ENCODE results near the gene KRT79. TPM values are rescaled to one million over a fixed set of nuclear protein-coding genes. Genes with fewer than 3 reads are reported as not detected.

Gene KRT79
- total and polyA plus RNA-seq, 8 donors: 0.09 TPM; not detected in 7

DNA sequence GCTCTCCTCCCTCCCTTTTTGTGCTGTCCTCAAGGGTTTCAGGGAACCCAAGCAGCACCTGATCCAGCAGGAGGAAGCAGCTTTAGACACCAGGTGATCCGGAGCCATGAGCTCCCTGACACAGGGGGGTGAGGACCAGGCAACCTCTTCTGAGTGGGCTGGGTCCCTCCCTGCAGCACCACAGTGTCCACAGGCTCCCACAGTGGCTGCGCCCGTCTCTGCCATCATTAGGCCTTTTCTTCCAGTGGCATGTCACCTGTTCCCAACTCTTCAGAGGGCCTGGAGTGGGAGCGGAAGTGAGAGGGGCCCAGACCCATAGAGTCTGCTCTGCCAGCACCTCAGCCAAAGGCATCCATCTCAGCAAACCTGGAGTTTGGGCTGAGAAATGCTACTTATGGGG, 56.5 kb downstream of the KRT79 start:
- DNase-seq (no peak), FAIRE-seq (no peak), ATAC-seq (no peak)
- Histone ChIP-seq H3K27ac (no peak overlapping the region), H3K9me3 (no peaks in the 10 kb centered on the region), H3K4me3 (no peak overlapping the region), H3K36me3 (no peaks in the 10 kb centered on the region), H3K27me3 (no peaks in the 10 kb centered on the region), H3K4me1 (no peaks in the 10 kb centered on the region)
- TF ChIP-seq, protein P1, sequence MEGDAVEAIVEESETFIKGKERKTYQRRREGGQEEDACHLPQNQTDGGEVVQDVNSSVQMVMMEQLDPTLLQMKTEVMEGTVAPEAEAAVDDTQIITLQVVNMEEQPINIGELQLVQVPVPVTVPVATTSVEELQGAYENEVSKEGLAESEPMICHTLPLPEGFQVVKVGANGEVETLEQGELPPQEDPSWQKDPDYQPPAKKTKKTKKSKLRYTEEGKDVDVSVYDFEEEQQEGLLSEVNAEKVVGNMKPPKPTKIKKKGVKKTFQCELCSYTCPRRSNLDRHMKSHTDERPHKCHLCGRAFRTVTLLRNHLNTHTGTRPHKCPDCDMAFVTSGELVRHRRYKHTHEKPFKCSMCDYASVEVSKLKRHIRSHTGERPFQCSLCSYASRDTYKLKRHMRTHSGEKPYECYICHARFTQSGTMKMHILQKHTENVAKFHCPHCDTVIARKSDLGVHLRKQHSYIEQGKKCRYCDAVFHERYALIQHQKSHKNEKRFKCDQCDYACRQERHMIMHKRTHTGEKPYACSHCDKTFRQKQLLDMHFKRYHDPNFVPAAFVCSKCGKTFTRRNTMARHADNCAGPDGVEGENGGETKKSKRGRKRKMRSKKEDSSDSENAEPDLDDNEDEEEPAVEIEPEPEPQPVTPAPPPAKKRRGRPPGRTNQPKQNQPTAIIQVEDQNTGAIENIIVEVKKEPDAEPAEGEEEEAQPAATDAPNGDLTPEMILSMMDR (IDR thresholded peaks at IDR 0.05): no peak
- 77 to 84% methylated on average over 4 of the region's 4 CpGs for WGBS, 2 donors
- intact Hi-C loops (cut with DNase I): no loop called here

DNA sequence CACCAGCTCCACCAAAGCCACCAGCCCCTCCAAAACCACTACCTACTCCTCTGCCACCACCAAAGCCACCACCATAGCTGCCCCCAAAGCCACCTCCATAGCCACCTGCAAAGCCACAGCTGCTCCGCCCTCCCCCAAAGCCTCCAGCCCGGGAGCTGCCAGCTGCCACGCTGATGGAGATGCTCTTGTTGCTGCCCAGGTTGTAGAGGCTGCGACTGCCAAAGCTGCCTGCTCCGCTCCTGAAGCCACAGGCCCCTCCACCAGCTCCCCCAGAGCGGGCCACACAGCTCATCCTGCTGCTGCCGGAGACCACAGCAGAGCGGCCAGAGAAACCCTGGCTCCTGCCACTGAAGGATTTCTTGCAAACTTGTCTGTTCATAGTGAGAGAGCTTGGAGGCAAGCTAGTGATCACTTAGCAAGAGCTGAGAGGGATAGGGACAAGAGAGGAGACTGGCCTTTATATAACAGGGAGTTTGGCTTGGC, 57.2 kb downstream of the KRT79 start, which contains the start of gene KRT76:
TSS of gene KRT76 (minus strand) at position 433 of the 483 bp plus-strand sequence. CDS start at position 379, 54 bp downstream.
- TF ChIP-seq, protein P1 (IDR thresholded peaks at IDR 0.05): no peak
- Histone ChIP-seq H3K27me3 (no peaks in the 10 kb centered on the region), H3K27ac (no peak within 1 kb of the TSS), H3K4me3 (no peak within 1 kb of the TSS), H3K36me3 (no peaks in the 10 kb centered on the region), H3K4me1 (no peaks in the 10 kb centered on the region), H3K9me3 (no peaks in the 10 kb centered on the region)
- WGBS, 2 donors: 77 to 84% methylated on average over 8 of the region's 8 CpGs
- ATAC-seq (no peak), DNase-seq (no peak), FAIRE-seq (no peak)
- intact Hi-C loops (cut with DNase I): no loop called here

DNA sequence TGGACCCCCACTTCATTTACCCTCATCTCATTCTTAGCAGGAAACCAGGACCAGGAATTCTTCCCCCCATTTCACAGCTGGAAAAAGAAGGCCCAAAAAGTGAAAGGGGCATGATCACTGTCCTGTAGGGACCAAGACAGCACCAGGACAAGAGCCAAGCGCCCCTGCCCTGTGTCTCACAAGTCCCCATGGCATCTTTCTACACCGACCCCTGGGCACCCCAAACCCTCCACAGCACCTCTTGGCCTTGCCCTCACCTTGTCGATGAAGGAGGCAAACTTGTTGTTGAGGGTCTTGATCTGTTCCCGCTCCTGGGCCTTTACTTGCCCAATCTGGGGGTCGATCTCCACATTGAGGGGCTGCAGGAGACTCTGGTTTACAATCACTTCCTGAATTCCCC, 57.7 kb downstream of the KRT79 start:
- FAIRE-seq (no peak), ATAC-seq (no peak), DNase-seq (no peak)
- H3K36me3 ChIP-seq: no peaks in the 10 kb centered on the region
- 77 to 85% methylated on average over 5 of the region's 5 CpGs for WGBS, 2 donors
- H3K9me3 ChIP-seq: no peaks in the 10 kb centered on the region
- no peaks in the 10 kb centered on the region for H3K4me1 ChIP-seq
- H3K27me3 ChIP-seq: no peaks in the 10 kb centered on the region
- H3K4me3 ChIP-seq: no peak overlapping the region
- TF ChIP-seq, protein P1 (IDR thresholded peaks at IDR 0.05): no peak
- intact Hi-C loops (cut with DNase I): no loop called here
- H3K27ac ChIP-seq: no peak overlapping the region

DNA sequence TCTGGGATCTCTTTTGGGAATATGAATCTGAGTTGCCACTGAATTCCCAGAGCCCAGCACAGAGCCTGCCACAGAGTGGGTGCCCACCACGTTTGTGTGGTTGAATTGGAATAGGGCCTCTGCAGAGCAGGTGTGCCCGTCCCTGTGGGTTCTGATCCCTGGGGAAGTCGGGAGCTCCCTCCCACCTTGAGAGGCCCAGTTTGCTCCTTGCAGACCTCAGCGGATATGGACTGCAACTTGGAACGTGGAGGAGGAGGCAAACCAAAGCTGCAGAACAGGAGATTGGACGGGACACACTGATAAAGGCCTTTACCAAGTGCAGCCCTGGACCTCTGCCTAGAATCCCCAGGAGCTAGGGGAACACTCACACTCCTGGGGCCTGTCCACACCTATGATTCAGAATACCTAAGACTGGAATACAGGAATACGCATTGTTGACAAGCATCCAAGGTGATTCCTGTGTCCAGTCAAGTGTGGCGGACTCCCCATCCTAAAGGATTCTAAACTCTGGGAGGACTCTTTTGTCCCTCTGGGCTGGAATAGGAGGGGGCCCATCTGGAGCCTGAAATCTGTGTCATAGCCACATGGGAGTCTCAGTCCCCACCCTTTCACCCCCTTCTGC, 59.4 kb downstream of the KRT79 start:
- Histone ChIP-seq H3K27me3 (no peaks in the 10 kb centered on the region), H3K36me3 (no peaks in the 10 kb centered on the region), H3K27ac (no peak overlapping the region), H3K4me1 (no peaks in the 10 kb centered on the region), H3K9me3 (no peaks in the 10 kb centered on the region), H3K4me3 (no peak overlapping the region)
- 66 to 72% methylated on average over 8 of the region's 8 CpGs for WGBS, 2 donors
- TF ChIP-seq, protein P1 (IDR thresholded peaks at IDR 0.05): no peak
- no peak for FAIRE-seq
- DNase-seq: no peak
- ATAC-seq: no peak
- intact Hi-C loops (cut with DNase I): no loop called here

DNA sequence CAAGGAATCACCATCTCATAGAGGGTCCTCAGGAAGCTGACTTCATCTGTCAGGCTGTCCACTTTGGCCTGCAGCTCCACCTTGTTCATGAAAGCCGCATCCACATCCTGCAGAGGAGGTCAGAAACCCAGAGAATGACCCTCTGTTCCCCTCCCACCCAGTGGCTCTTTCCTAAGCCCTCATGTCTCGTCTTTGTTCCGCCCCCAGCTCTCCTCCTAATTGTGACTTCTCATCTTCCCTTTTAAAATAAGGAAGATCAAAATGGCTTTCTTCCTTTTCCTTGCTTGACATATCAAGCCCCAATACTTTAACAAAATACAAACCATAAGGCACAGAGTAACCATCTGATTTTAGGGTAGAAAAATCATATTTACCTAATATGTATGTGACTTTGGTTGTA, 61.3 kb downstream of the KRT79 start:
- H3K9me3 ChIP-seq: no peaks in the 10 kb centered on the region
- no peaks in the 10 kb centered on the region for H3K36me3 ChIP-seq
- no peaks in the 10 kb centered on the region for H3K27me3 ChIP-seq
- no peak overlapping the region for H3K4me3 ChIP-seq
- ATAC-seq (no peak), DNase-seq (no peak), FAIRE-seq (no peak)
- no peaks in the 10 kb centered on the region for H3K4me1 ChIP-seq
- TF ChIP-seq, protein P1 (IDR thresholded peaks at IDR 0.05): no peak
- WGBS, 2 donors: 65 to 76% methylated on average over 3 of the region's 3 CpGs
- no peak overlapping the region for H3K27ac ChIP-seq
- intact Hi-C loops (cut with DNase I): no loop called here

Data from pancreas (tissue), 10 donors.